GM18873 (cell line): ENCODE measurements around the gene RHOJ.
"Not testable (repeated sequence)": the region's sequence is repeated elsewhere in the genome, so short reads cannot be mapped to it uniquely, and the experiment has no call there.

Experiments
- ATAC-seq: cut with Tn5 transposase; IDR thresholded peaks from one replicate; pipeline ENCODE4 v1.9.1; 2021; ENCODE audit warnings: mild to moderate bottlenecking, moderate library complexity, moderate number of reproducible peaks; ENCODE audit not compliant: unreplicated experiment, low FRiP score

RHOJ gene

GRCh38 chr14:63204407-63205043 is at the start of gene RHOJ:
Gene RHOJ (plus strand): TSS chr14:63204443. CDS start chr14:63204870, 427 bp downstream.
- ATAC-seq: no peak

GRCh38 chr14:63155511-63156185 is 48.6 kb upstream of the RHOJ start:
- ATAC-seq: no peak

- no peak for ATAC-seq
These were observed 47.0 kb upstream of the RHOJ start for GRCh38 chr14:63157195-63157594.

- ATAC-seq: no peak
These were observed 40.9 kb upstream of the RHOJ start for GRCh38 chr14:63163306-63163705.

- ATAC-seq: no peak
These were observed 40.0 kb upstream of the RHOJ start for GRCh38 chr14:63164108-63164683.

- not testable (repeated sequence) for ATAC-seq
These were observed 39.0 kb upstream of the RHOJ start for GRCh38 chr14:63165267-63165666.

GRCh38 chr14:63167044-63167443 is 37.2 kb upstream of the RHOJ start:
- no peak for ATAC-seq

GRCh38 chr14:63174760-63175191 is 29.5 kb upstream of the RHOJ start:
- ATAC-seq: no peak

GRCh38 chr14:63175531-63175930 is 28.7 kb upstream of the RHOJ start:
- no peak for ATAC-seq

GRCh38 chr14:63178912-63179311 is 25.3 kb upstream of the RHOJ start:
- ATAC-seq: no peak

GRCh38 chr14:63179383-63179782 is 24.9 kb upstream of the RHOJ start:
- ATAC-seq: no peak

- no peak for ATAC-seq
These were observed 24.2 kb upstream of the RHOJ start for GRCh38 chr14:63180011-63180410.

- no peak for ATAC-seq
These were observed 21.3 kb upstream of the RHOJ start for GRCh38 chr14:63182968-63183367.

GRCh38 chr14:63186453-63186852 is 17.8 kb upstream of the RHOJ start:
- no peak for ATAC-seq

GRCh38 chr14:63191211-63191610 is 13.0 kb upstream of the RHOJ start:
- ATAC-seq: no peak

GRCh38 chr14:63192085-63192484 is 12.2 kb upstream of the RHOJ start:
- no peak for ATAC-seq

GRCh38 chr14:63193236-63193635 is 11.0 kb upstream of the RHOJ start:
- ATAC-seq: no peak

GRCh38 chr14:63200035-63200740 is 4.1 kb upstream of the RHOJ start:
- ATAC-seq: no peak

- ATAC-seq: no peak
These were observed 3.5 kb upstream of the RHOJ start for GRCh38 chr14:63200767-63201166.

GRCh38 chr14:63203015-63203414 is 1.2 kb upstream of the RHOJ start:
- ATAC-seq: no peak
